ENCODE data around the gene ZNF479.

GRCh38 chr7:57181281-57181680 is 49.0 kb upstream of the ZNF479 start:
- TF ChIP-seq CTCF (conservative IDR thresholded peaks at IDR 0.05 in 1 of 2, IDR thresholded peaks at IDR 0.05 in 1 of 2; ENCODE audit: extremely low read depth in 1 of 2, insufficient read depth in 1 of 2, low read depth in 1 of 2, low read length in 2 of 2) (no peak), EZH2 (IDR thresholded peaks at IDR 0.05; ENCODE audit: borderline replicate concordance, low read length) (no peak)
